PC-3 (cell line): Measurements from ENCODE around the gene BRPF1.

Experiments
- EZH2phosphoT487 ChIP-seq: fragments of 300-600 bp; sonication (generic); IDR thresholded peaks from 2 replicates; pipeline ENCODE4 v1.6.1; 2018; ENCODE audit warnings: mild to moderate bottlenecking, antibody characterized with exemption, low read length, borderline replicate concordance
- TF ChIP-seq, protein P1 (sequence below): fragments of 300-600 bp; sonication (generic); conservative IDR thresholded peaks from 2 replicates; pipeline ENCODE4 v1.5.1; 2017; ENCODE audit warnings: antibody characterized with exemption, low read depth, mild to moderate bottlenecking, low read length

DNA sequence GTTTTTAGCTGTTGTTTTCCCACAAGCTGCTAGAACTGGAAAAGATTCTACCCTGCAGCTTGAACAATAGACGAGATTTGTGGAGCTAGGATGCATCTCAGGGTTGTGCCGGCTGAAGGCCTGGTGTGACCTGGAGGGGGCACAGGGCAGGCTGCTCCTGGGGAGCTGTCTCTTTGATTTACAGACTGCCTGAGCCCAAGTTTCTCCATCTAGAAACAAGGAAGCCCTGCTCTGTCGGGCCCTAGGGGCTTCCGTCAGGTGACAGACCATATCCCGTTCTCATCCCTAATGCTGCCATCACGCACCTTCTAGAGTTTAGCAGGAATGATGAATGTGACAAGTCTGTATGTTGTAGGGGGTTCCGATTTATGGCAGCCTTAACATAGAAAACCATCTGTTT is 35.8 kb upstream of the BRPF1 start:
- TF ChIP-seq, protein P1, sequence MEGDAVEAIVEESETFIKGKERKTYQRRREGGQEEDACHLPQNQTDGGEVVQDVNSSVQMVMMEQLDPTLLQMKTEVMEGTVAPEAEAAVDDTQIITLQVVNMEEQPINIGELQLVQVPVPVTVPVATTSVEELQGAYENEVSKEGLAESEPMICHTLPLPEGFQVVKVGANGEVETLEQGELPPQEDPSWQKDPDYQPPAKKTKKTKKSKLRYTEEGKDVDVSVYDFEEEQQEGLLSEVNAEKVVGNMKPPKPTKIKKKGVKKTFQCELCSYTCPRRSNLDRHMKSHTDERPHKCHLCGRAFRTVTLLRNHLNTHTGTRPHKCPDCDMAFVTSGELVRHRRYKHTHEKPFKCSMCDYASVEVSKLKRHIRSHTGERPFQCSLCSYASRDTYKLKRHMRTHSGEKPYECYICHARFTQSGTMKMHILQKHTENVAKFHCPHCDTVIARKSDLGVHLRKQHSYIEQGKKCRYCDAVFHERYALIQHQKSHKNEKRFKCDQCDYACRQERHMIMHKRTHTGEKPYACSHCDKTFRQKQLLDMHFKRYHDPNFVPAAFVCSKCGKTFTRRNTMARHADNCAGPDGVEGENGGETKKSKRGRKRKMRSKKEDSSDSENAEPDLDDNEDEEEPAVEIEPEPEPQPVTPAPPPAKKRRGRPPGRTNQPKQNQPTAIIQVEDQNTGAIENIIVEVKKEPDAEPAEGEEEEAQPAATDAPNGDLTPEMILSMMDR: no peak
- no peak for TF ChIP-seq EZH2phosphoT487
